Loucy (cell line): ENCODE data around the gene GRWD1.

Source experiments
- H2AFZ ChIP-seq: fragments of 200-600 bp; sonication (generic); 2 replicates; pipeline ENCODE4 v1.6.0; 2016; ENCODE audit warnings: antibody characterized with exemption, mild to moderate bottlenecking, low read length, moderate library complexity
- H3F3A ChIP-seq: fragments of 200-600 bp; 2 replicates; pipeline ENCODE4 v1.6.0; 2016; ENCODE audit warnings: antibody characterized with exemption, low read depth, mild to moderate bottlenecking
- H3K27me3 ChIP-seq: fragments of 200-600 bp; sonication (generic); 2 replicates; pipeline ENCODE4 v1.6.1; 2014; ENCODE audit warnings: low read length, mild to moderate bottlenecking; ENCODE audit not compliant: insufficient read depth, poor library complexity, severe bottlenecking
- H3K36me3 ChIP-seq: fragments of 200-600 bp; sonication (generic); 2 replicates; pipeline ENCODE4 v1.6.1; 2016; ENCODE audit warnings: low read length; ENCODE audit not compliant: insufficient read depth
- H3K4me1 ChIP-seq: fragments of 200-600 bp; sonication (generic); 2 replicates; pipeline ENCODE4 v1.5.1; 2014; ENCODE audit warnings: low read length, mild to moderate bottlenecking; ENCODE audit not compliant: insufficient read depth, poor library complexity, severe bottlenecking
- H3K4me2 ChIP-seq: fragments of 200-600 bp; sonication (generic); 2 replicates; pipeline ENCODE4 v1.6.0; 2014; ENCODE audit warnings: antibody characterized with exemption, low read length, low read depth, mild to moderate bottlenecking; ENCODE audit not compliant: poor library complexity, severe bottlenecking
- H3K4me3 ChIP-seq: fragments of 200-600 bp; sonication (generic); 2 replicates; pipeline ENCODE4 v1.5.1; 2014; ENCODE audit warnings: low read length, mild to moderate bottlenecking, mixed read lengths; ENCODE audit not compliant: poor library complexity, severe bottlenecking
- H3K79me2 ChIP-seq: fragments of 200-600 bp; sonication (generic); 2 replicates; pipeline ENCODE4 v1.6.1; 2014; ENCODE audit warnings: low read length; ENCODE audit not compliant: insufficient read depth
- H3K9ac ChIP-seq: fragments of 200-600 bp; sonication (generic); 2 replicates; pipeline ENCODE4 v1.6.0; 2014; ENCODE audit warnings: mild to moderate bottlenecking, low read depth, low read length, moderate library complexity; ENCODE audit not compliant: poor library complexity, severe bottlenecking
- H3K9me2 ChIP-seq: fragments of 200-600 bp; sonication (generic); replicated peaks from 2 replicates; pipeline ENCODE4 v1.6.1; 2016; ENCODE audit warnings: low read depth, low read length, mixed read lengths
- H3K9me3 ChIP-seq: fragments of 200-600 bp; sonication (generic); 2 replicates; pipeline ENCODE4 v1.6.1; 2014; ENCODE audit warnings: mild to moderate bottlenecking, antibody characterized with exemption, low read length, low read depth; ENCODE audit not compliant: insufficient read depth
- H4K20me1 ChIP-seq: fragments of 200-600 bp; sonication (generic); 2 replicates; pipeline ENCODE4 v1.6.0; 2014; ENCODE audit warnings: antibody characterized with exemption, low read length, mild to moderate bottlenecking; ENCODE audit not compliant: insufficient read depth, poor library complexity, severe bottlenecking
- EZH2phosphoT487 ChIP-seq: fragments of 200-600 bp; IDR thresholded peaks from 2 replicates; pipeline ENCODE4 v1.6.1; 2018; ENCODE audit warnings: antibody characterized with exemption, mild to moderate bottlenecking, moderate library complexity, borderline replicate concordance
- TF ChIP-seq, protein P1 (sequence below): fragments of 200-600 bp; sonication (generic); conservative IDR thresholded peaks from 2 replicates; pipeline ENCODE4 v1.5.1; 2014; ENCODE audit warnings: mild to moderate bottlenecking, antibody characterized with exemption, low read length

The GRWD1 gene

DNA sequence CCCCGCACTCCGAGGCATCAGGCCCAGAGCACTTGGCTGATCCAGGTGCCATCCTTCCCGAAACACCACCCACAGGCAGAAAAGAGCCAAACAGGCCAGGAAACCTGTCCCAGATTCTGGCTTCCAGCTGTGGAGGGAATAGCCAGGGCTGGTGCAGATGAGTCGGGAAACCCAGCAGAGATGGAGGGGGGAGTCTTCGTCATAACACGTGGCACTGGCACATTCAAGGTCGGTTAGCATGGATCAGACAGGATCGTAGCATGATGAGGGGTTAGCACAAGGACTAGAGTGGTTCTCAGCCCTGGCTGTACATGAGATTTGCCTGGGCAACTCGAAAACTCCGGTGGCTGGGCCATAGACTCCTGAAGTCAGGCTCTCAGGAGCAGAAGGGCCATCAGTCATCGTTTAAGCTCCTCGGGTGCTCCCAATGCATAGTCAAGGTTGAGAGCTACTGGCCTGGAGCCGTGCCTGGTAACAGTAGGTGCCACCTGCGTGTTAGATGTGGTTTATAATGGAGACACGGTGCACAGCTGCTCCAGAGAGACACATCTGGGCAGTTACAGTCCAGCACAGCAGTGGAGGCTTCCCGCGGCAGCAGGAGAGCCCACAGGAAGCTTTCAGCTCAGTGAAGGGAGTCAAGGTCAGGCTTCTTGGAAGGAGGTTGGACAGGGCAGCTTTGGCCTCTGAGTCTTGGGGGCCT lies 29.7 kb downstream of the GRWD1 start:
- H3F3A ChIP-seq: no peaks in the 10 kb centered on the region
- TF ChIP-seq, protein P1, sequence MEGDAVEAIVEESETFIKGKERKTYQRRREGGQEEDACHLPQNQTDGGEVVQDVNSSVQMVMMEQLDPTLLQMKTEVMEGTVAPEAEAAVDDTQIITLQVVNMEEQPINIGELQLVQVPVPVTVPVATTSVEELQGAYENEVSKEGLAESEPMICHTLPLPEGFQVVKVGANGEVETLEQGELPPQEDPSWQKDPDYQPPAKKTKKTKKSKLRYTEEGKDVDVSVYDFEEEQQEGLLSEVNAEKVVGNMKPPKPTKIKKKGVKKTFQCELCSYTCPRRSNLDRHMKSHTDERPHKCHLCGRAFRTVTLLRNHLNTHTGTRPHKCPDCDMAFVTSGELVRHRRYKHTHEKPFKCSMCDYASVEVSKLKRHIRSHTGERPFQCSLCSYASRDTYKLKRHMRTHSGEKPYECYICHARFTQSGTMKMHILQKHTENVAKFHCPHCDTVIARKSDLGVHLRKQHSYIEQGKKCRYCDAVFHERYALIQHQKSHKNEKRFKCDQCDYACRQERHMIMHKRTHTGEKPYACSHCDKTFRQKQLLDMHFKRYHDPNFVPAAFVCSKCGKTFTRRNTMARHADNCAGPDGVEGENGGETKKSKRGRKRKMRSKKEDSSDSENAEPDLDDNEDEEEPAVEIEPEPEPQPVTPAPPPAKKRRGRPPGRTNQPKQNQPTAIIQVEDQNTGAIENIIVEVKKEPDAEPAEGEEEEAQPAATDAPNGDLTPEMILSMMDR: no peak
- TF ChIP-seq EZH2phosphoT487: no peak
- H3K79me2 ChIP-seq: peaks cover 31% of the 10 kb centered on the region
- H3K9ac ChIP-seq: no peak overlapping the region
- peaks cover 24% of the 10 kb centered on the region for H4K20me1 ChIP-seq
- no peak overlapping the region for H3K4me3 ChIP-seq
- no peak overlapping the region for H2AFZ ChIP-seq
- H3K4me1 ChIP-seq: peaks cover 5% of the 10 kb centered on the region
- no peaks in the 10 kb centered on the region for H3K9me2 ChIP-seq
- H3K4me2 ChIP-seq: no peak overlapping the region
- H3K27me3 ChIP-seq: no peaks in the 10 kb centered on the region
- H3K36me3 ChIP-seq: peaks cover 66% of the 10 kb centered on the region; the same call in 1 of the 2 replicates
- no peaks in the 10 kb centered on the region for H3K9me3 ChIP-seq

- no peaks in the 10 kb centered on the region for H3K9me2 ChIP-seq
- H2AFZ ChIP-seq: no peak overlapping the region
- H3K36me3 ChIP-seq: peaks cover 60% of the 10 kb centered on the region; the same call in 1 of the 2 replicates
- no peaks in the 10 kb centered on the region; the same call in 1 of the 2 replicates for H3F3A ChIP-seq
- H3K4me2 ChIP-seq: no peak overlapping the region
- H3K9ac ChIP-seq: no peak overlapping the region
- no peaks in the 10 kb centered on the region for H3K9me3 ChIP-seq
- H3K79me2 ChIP-seq: peaks cover 24% of the 10 kb centered on the region; the same call in 1 of the 2 replicates
- H3K27me3 ChIP-seq: no peaks in the 10 kb centered on the region
- peaks cover 17% of the 10 kb centered on the region for H4K20me1 ChIP-seq
- TF ChIP-seq EZH2phosphoT487: no peak
- no peaks in the 10 kb centered on the region for H3K4me1 ChIP-seq
- no peak overlapping the region for H3K4me3 ChIP-seq
Observed at GRCh38 chr19:48476176-48476575, 30.4 kb downstream of the GRWD1 start.

DNA sequence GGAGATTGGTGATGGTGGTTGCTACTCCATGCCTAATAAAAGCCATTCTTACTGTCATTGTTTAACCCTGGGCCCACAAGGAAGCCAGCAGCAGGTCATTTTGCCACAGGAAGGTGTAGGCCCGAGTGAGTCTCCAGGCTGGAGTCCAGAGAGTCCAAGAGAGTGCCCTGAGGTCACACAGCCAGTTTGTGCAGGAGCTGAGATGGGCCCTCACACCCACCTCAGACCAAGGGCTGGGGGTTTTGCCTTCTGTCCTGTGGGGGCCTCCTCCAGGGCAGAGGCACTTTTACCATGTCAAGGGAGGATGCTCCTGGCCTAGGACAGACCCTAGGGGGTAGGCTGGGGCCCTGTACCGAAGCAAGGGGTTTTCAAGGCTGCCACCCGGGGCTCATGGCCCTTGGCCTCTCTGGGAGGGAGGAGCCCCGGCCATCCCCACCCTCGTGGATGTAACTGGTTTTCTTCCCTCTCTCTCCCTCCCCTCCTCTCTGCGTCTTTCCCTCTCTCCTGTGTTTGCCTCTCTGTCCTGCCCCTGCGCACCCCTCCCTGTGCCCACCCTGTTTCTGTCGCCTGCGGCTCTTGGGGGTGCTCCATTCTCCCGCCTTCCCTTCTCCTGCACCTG lies 31.4 kb downstream of the GRWD1 start:
- Histone ChIP-seq H3K9me2 (no peaks in the 10 kb centered on the region), H3K9ac (no peak overlapping the region), H2AFZ (no peak overlapping the region), H3K36me3 (peaks cover 50% of the 10 kb centered on the region; the same call in 1 of the 2 replicates), H3F3A (no peaks in the 10 kb centered on the region; the same call in 1 of the 2 replicates), H3K4me3 (no peak overlapping the region), H3K27me3 (no peaks in the 10 kb centered on the region), H3K4me2 (no peak overlapping the region), H4K20me1 (peaks cover 9% of the 10 kb centered on the region), H3K9me3 (no peaks in the 10 kb centered on the region), H3K4me1 (no peaks in the 10 kb centered on the region), H3K79me2 (peaks cover 14% of the 10 kb centered on the region; the same call in 1 of the 2 replicates)
- TF ChIP-seq, protein P1: no peak
- TF ChIP-seq EZH2phosphoT487: no peak
